Body of pancreas (tissue), 4 donors: ENCODE results near the gene PLXNA1. TPM values are rescaled to one million over a fixed set of nuclear protein-coding genes. Genes with fewer than 3 reads are reported as not detected.

ENCODE experiments used
- ATAC-seq: fragments of 150-250 bp; one replicate; pipeline ENCODE4 v1.9.1; 2016
- DNase-seq, 4 donors: peaks; one replicate each; pipeline ENCODE4 v3.0.0-alpha.2; 2019
- H3K27ac ChIP-seq, 4 donors: fragments of 200-600 bp; sonication (generic); 1 replicate in 3 of 4; 2 replicates in 1 of 4; pipeline versions ENCODE4 v1.5.1 to v1.6.1; 2016 to 2019; ENCODE audit warnings: mild to moderate bottlenecking in 1 of 4, mixed read lengths in 1 of 4, moderate library complexity in 1 of 4
- H3K27me3 ChIP-seq, 2 donors: fragments of 200-600 bp; sonication (generic); one replicate each; pipeline ENCODE4 v1.6.0; 2016; ENCODE audit warnings: mild to moderate bottlenecking in 1 of 2
- H3K36me3 ChIP-seq, 2 donors: fragments of 200-600 bp; sonication (generic); replicated peaks in 1 of 2; 2 replicates each; pipeline ENCODE4 v1.5.1; 2016; ENCODE audit warnings: low read depth in 2 of 2; ENCODE audit not compliant: insufficient read depth in 1 of 2
- H3K4me1 ChIP-seq: fragments of 200-600 bp; sonication (generic); one replicate; pipeline ENCODE4 v1.6.0; 2016
- H3K4me3 ChIP-seq, 2 donors: fragments of 200-600 bp; sonication (generic); 1 replicate in 1 of 2; 2 replicates in 1 of 2; pipeline ENCODE4 v1.5.1; 2016 to 2019
- H3K9me3 ChIP-seq, 3 donors: fragments of 200-600 bp; sonication (generic); 1 replicate in 2 of 3; 2 replicates in 1 of 3; pipeline ENCODE4 v1.5.1; 2016
- CTCF ChIP-seq, 7 experiments: fragments of 450-650 bp in 4 of 7; fragments of 200-600 bp in 3 of 7; sonication (generic) in 3 of 7; IDR thresholded peaks; one replicate each; pipeline ENCODE4 v1.5.1; 2016 to 2019; ENCODE audit warnings: antibody characterized with exemption in 7 of 7
- POLR2A ChIP-seq, 3 donors: fragments of 450-650 bp; IDR thresholded peaks; one replicate each; pipeline ENCODE4 v1.6.1; 2016; ENCODE audit warnings: antibody characterized with exemption in 3 of 3, mild to moderate bottlenecking in 2 of 3
- WGBS, 2 donors: methylation state at CpG; one replicate each; pipeline ENCODE4 v1.1.5; 2017; 5-methylcytosine and 5-hydroxymethylcytosine counted together
- intact Hi-C: fragments of 100-400 bp; cut with DNase I; formaldehyde crosslinking; loops from one replicate; pipeline ENCODE4 v1.15.1; 2023
- total RNA-seq, 2 donors: library from RNA; depleted of rRNA; stranded (reverse); fragments of >200 nt; gene quantifications; one replicate each; pipeline ENCODE4 v1.1.0, GENCODE V29; 2016

PLXNA1 gene
- total RNA-seq, 2 donors from 2014 or later, result 13.2 to 25.1 TPM

GRCh38 chr3:127030508-127031412 lies 47.8 kb downstream of the PLXNA1 start:
- no peaks in the 10 kb centered on the region for H3K27me3 ChIP-seq
- no peaks in the 10 kb centered on the region for H3K9me3 ChIP-seq
- DNase-seq (no peak), ATAC-seq (no peak)
- H3K4me1 ChIP-seq, result no peaks in the 10 kb centered on the region
- no peak overlapping the region for H3K27ac ChIP-seq
- TF ChIP-seq POLR2A (IDR thresholded peaks at IDR 0.05) (no peak), CTCF (IDR thresholded peaks at IDR 0.05) (no peak)
- H3K36me3 ChIP-seq, result peaks cover 0 to 12% of the 10 kb centered on the region in 2 donors
- intact Hi-C loops, result no loop called here
- 88 to 91% methylated on average over 5 to 19 of the region's 19 CpGs for WGBS, 2 donors
- H3K4me3 ChIP-seq, result no peak overlapping the region

- WGBS, 2 donors, result 88 to 96% methylated on average over 8 to 9 of the region's 9 CpGs
- DNase-seq, result no peak
- H3K27me3 ChIP-seq, result no peaks in the 10 kb centered on the region
- no peak for TF ChIP-seq POLR2A (IDR thresholded peaks at IDR 0.05)
- TF ChIP-seq CTCF (IDR thresholded peaks at IDR 0.05), result no peak
- ATAC-seq, result no peak
- H3K4me1 ChIP-seq, result no peaks in the 10 kb centered on the region
- intact Hi-C loops, result no loop called here
- H3K9me3 ChIP-seq, result no peaks in the 10 kb centered on the region
- no peak overlapping the region for H3K27ac ChIP-seq
- peaks cover 0 to 12% of the 10 kb centered on the region in 2 donors for H3K36me3 ChIP-seq
- no peak overlapping the region for H3K4me3 ChIP-seq
Observed at GRCh38 chr3:127031413-127031810, 48.5 kb downstream of the PLXNA1 start.

- no peak overlapping the region for H3K27ac ChIP-seq
- DNase-seq (no peak), ATAC-seq (no peak)
- peaks cover 0 to 11% of the 10 kb centered on the region in 2 donors for H3K36me3 ChIP-seq
- H3K4me3 ChIP-seq, result no peak overlapping the region
- WGBS, 2 donors, result 50 to 93% methylated on average over 1 to 7 of the region's 7 CpGs
- H3K4me1 ChIP-seq, result no peaks in the 10 kb centered on the region
- H3K9me3 ChIP-seq, result no peaks in the 10 kb centered on the region
- no peaks in the 10 kb centered on the region for H3K27me3 ChIP-seq
- TF ChIP-seq POLR2A (IDR thresholded peaks at IDR 0.05), result no peak
- no peak for TF ChIP-seq CTCF (IDR thresholded peaks at IDR 0.05)
- intact Hi-C loops, result no loop called here
Observed at GRCh38 chr3:127031845-127032244, 48.9 kb downstream of the PLXNA1 start.

- WGBS, 2 donors, result 85 to 87% methylated on average over 11 to 21 of the region's 21 CpGs
- Histone ChIP-seq H3K27me3 (no peaks in the 10 kb centered on the region), H3K4me1 (no peaks in the 10 kb centered on the region), H3K9me3 (no peaks in the 10 kb centered on the region), H3K27ac (no peak overlapping the region), H3K36me3 (peaks cover 0 to 9% of the 10 kb centered on the region in 2 donors), H3K4me3 (no peak overlapping the region)
- DNase-seq, result no peak
- no peak for ATAC-seq
- TF ChIP-seq CTCF (IDR thresholded peaks at IDR 0.05) (no peak), POLR2A (IDR thresholded peaks at IDR 0.05) (no peak)
- intact Hi-C loops, result no loop called here
Observed at GRCh38 chr3:127032296-127032990, 49.5 kb downstream of the PLXNA1 start.

Other genes starting within 250 kb of the PLXNA1 start
- gene PRR23E, start 210.0 kb downstream of the PLXNA1 start, total RNA-seq, result not detected